Skeletal muscle satellite cell (primary cell): ENCODE results near the gene PHF13.
"Not testable (repeated sequence)": the region's sequence is repeated elsewhere in the genome, so short reads cannot be mapped to it uniquely, and the experiment has no call there.

ENCODE experiments used
- H3K27me3 ChIP-seq: 2 replicates; pipeline ENCODE4 v1.7.0; 2013; ENCODE audit warnings: low read length; ENCODE audit not compliant: control insufficient read depth, insufficient read depth
- H3K36me3 ChIP-seq: 2 replicates; pipeline ENCODE4 v1.7.0; 2013; ENCODE audit warnings: mild to moderate bottlenecking, control low read depth, low read length; ENCODE audit not compliant: insufficient read depth
- H3K4me1 ChIP-seq: 2 replicates; pipeline ENCODE4 v1.7.0; 2013; ENCODE audit warnings: low read length; ENCODE audit not compliant: control insufficient read depth, insufficient read depth
- H3K4me2 ChIP-seq: 2 replicates; pipeline ENCODE4 v1.7.0; 2013; ENCODE audit warnings: mild to moderate bottlenecking, low read length
- H3K4me3 ChIP-seq: 2 replicates; pipeline ENCODE4 v1.7.0; 2013; ENCODE audit warnings: low read length
- H3K9ac ChIP-seq: 2 replicates; pipeline ENCODE4 v1.7.0; 2013; ENCODE audit warnings: mild to moderate bottlenecking, low read depth, low read length, moderate library complexity
- H3K9me3 ChIP-seq: replicated peaks from 2 replicates; pipeline ENCODE4 v1.7.0; 2013; ENCODE audit warnings: mild to moderate bottlenecking, control low read depth, low read length

Gene PHF13

GRCh38 chr1:6627841-6628545, 14.5 kb downstream of the PHF13 start:
- peaks cover 18% of the 10 kb centered on the region for H3K4me1 ChIP-seq
- peak overlapping the region; percentile 26 for H3K4me2 ChIP-seq
- H3K27me3 ChIP-seq = no peaks in the 10 kb centered on the region
- no peak overlapping the region for H3K4me3 ChIP-seq
- H3K36me3 ChIP-seq = peaks cover 51% of the 10 kb centered on the region
- H3K9me3 ChIP-seq = no peaks in the 10 kb centered on the region
- no peak overlapping the region for H3K9ac ChIP-seq

- Histone ChIP-seq H3K4me2 (no peak overlapping the region), H3K27me3 (no peaks in the 10 kb centered on the region), H3K36me3 (peaks cover 51% of the 10 kb centered on the region), H3K4me3 (no peak overlapping the region), H3K4me1 (peaks cover 18% of the 10 kb centered on the region), H3K9me3 (no peaks in the 10 kb centered on the region), H3K9ac (no peak overlapping the region)
These were observed 15.5 kb downstream of the PHF13 start for GRCh38 chr1:6628971-6629479.

GRCh38 chr1:6630027-6630426, 16.5 kb downstream of the PHF13 start:
- no peak overlapping the region for H3K4me3 ChIP-seq
- peaks cover 12% of the 10 kb centered on the region for H3K4me1 ChIP-seq
- H3K9me3 ChIP-seq = no peaks in the 10 kb centered on the region
- H3K27me3 ChIP-seq = no peaks in the 10 kb centered on the region
- H3K9ac ChIP-seq = no peak overlapping the region
- no peak overlapping the region for H3K4me2 ChIP-seq
- peaks cover 59% of the 10 kb centered on the region for H3K36me3 ChIP-seq

GRCh38 chr1:6631058-6631457, 17.5 kb downstream of the PHF13 start:
- no peak overlapping the region for H3K4me2 ChIP-seq
- no peak overlapping the region for H3K4me3 ChIP-seq
- H3K4me1 ChIP-seq = peaks cover 11% of the 10 kb centered on the region
- H3K27me3 ChIP-seq = no peaks in the 10 kb centered on the region
- peaks cover 69% of the 10 kb centered on the region for H3K36me3 ChIP-seq
- no peaks in the 10 kb centered on the region for H3K9me3 ChIP-seq
- H3K9ac ChIP-seq = no peak overlapping the region

GRCh38 chr1:6632588-6633514, 19.3 kb downstream of the PHF13 start:
- no peak overlapping the region for H3K9ac ChIP-seq
- H3K4me2 ChIP-seq = no peak overlapping the region

GRCh38 chr1:6634371-6635052, 21.0 kb downstream of the PHF13 start:
- H3K9ac ChIP-seq = no peak overlapping the region
- no peaks in the 10 kb centered on the region for H3K27me3 ChIP-seq
- H3K4me2 ChIP-seq = no peak overlapping the region
- no peak overlapping the region for H3K4me3 ChIP-seq
- peaks cover 21% of the 10 kb centered on the region for H3K4me1 ChIP-seq
- peaks cover 66% of the 10 kb centered on the region for H3K36me3 ChIP-seq
- no peaks in the 10 kb centered on the region for H3K9me3 ChIP-seq

More at GRCh38 chr1:6632588-6633514, 19.3 kb downstream of the PHF13 start:
- H3K9me3 ChIP-seq = no peaks in the 10 kb centered on the region
- peaks cover 77% of the 10 kb centered on the region for H3K36me3 ChIP-seq
- H3K4me1 ChIP-seq = peaks cover 15% of the 10 kb centered on the region
- H3K4me3 ChIP-seq = no peak overlapping the region
- H3K27me3 ChIP-seq = no peaks in the 10 kb centered on the region

- H3K4me2 ChIP-seq = no peak overlapping the region
- no peaks in the 10 kb centered on the region for H3K27me3 ChIP-seq
- H3K4me3 ChIP-seq = no peak overlapping the region
- no peak overlapping the region for H3K9ac ChIP-seq
- peaks cover 21% of the 10 kb centered on the region for H3K4me1 ChIP-seq
- H3K36me3 ChIP-seq = peaks cover 67% of the 10 kb centered on the region
- no peaks in the 10 kb centered on the region for H3K9me3 ChIP-seq
These were observed 21.8 kb downstream of the PHF13 start for GRCh38 chr1:6635161-6635909.

- Histone ChIP-seq H3K4me3 (no peak overlapping the region), H3K4me2 (no peak overlapping the region), H3K4me1 (peaks cover 21% of the 10 kb centered on the region), H3K36me3 (peaks cover 70% of the 10 kb centered on the region), H3K27me3 (no peaks in the 10 kb centered on the region), H3K9ac (no peak overlapping the region), H3K9me3 (no peaks in the 10 kb centered on the region)
These were observed 22.6 kb downstream of the PHF13 start for GRCh38 chr1:6635910-6636760.

- not testable (repeated sequence) for H3K9me3 ChIP-seq, H3K27me3 ChIP-seq, H3K4me2 ChIP-seq, H3K4me3 ChIP-seq, H3K9ac ChIP-seq
- H3K36me3 ChIP-seq = peaks cover 74% of the 10 kb centered on the region
- peaks cover 21% of the 10 kb centered on the region for H3K4me1 ChIP-seq
These were observed 23.2 kb downstream of the PHF13 start for GRCh38 chr1:6636778-6637177.

GRCh38 chr1:6637770-6638169, 24.2 kb downstream of the PHF13 start:
- Histone ChIP-seq H3K9me3 (no peaks in the 10 kb centered on the region), H3K27me3 (no peaks in the 10 kb centered on the region), H3K4me3 (no peak overlapping the region), H3K4me2 (peak overlapping the region; percentile 42), H3K36me3 (peaks cover 70% of the 10 kb centered on the region), H3K9ac (peak overlapping the region; percentile 47), H3K4me1 (peaks cover 21% of the 10 kb centered on the region)
